Activated T-cell treated with anti-CD3 and anti-CD28 coated beads for 48 hours (primary cell): ENCODE data around the gene DNAH7.
"Not testable (repeated sequence)": the region's sequence is repeated elsewhere in the genome, so short reads cannot be mapped to it uniquely, and the experiment has no call there.

ENCODE experiments used
- DNase-seq: peaks from one replicate; pipeline ENCODE4 v3.0.0-alpha.2; 2020; ENCODE audit warnings: low read depth

Gene DNAH7

GRCh38 chr2:196068271-196069209, at the start of gene DNAH7:
Gene DNAH7, minus strand, starts transcription at chr2:196068837. Its CDS starts 126 bp downstream, at chr2:196068711.
- peak; percentile 89 for DNase-seq

- no peak for DNase-seq
Observed at GRCh38 chr2:196117214-196117705, 48.6 kb upstream of the DNAH7 start.

GRCh38 chr2:196113061-196113974, 44.7 kb upstream of the DNAH7 start:
- no peak for DNase-seq

GRCh38 chr2:196112418-196113034, 43.9 kb upstream of the DNAH7 start:
- no peak for DNase-seq

- no peak for DNase-seq
Observed at GRCh38 chr2:196108604-196109003, 40.0 kb upstream of the DNAH7 start.

GRCh38 chr2:196105951-196106350, 37.3 kb upstream of the DNAH7 start:
- DNase-seq, result no peak

GRCh38 chr2:196104066-196104465, 35.4 kb upstream of the DNAH7 start:
- no peak for DNase-seq

GRCh38 chr2:196103626-196104025, 35.0 kb upstream of the DNAH7 start:
- no peak for DNase-seq

- DNase-seq, result peak; percentile 49
Observed at GRCh38 chr2:196101325-196101991, 32.8 kb upstream of the DNAH7 start.

GRCh38 chr2:196099916-196100315, 31.3 kb upstream of the DNAH7 start:
- DNase-seq, result no peak

GRCh38 chr2:196097864-196098660, 29.4 kb upstream of the DNAH7 start:
- no peak for DNase-seq

- no peak for DNase-seq
Observed at GRCh38 chr2:196096982-196097745, 28.5 kb upstream of the DNAH7 start.

- DNase-seq, result no peak
Observed at GRCh38 chr2:196096264-196096663, 27.6 kb upstream of the DNAH7 start.

- DNase-seq, result not testable (repeated sequence)
Observed at GRCh38 chr2:196089448-196089847, 20.8 kb upstream of the DNAH7 start.

GRCh38 chr2:196088203-196088602, 19.6 kb upstream of the DNAH7 start:
- no peak for DNase-seq

- no peak for DNase-seq
Observed at GRCh38 chr2:196086517-196087368, 18.1 kb upstream of the DNAH7 start.

GRCh38 chr2:196083601-196084000, 15.0 kb upstream of the DNAH7 start:
- no peak for DNase-seq

GRCh38 chr2:196080526-196080925, 11.9 kb upstream of the DNAH7 start:
- no peak for DNase-seq

- no peak for DNase-seq
Observed at GRCh38 chr2:196079052-196079451, 10.4 kb upstream of the DNAH7 start.
